CD1c-positive myeloid dendritic cell (primary cell): Measurements from ENCODE around the gene KCNQ2.

Source experiments
- DNase-seq: peaks from one replicate; pipeline ENCODE4 v3.0.0-alpha.2; 2016; ENCODE audit errors: extremely low spot score

The KCNQ2 gene

DNA sequence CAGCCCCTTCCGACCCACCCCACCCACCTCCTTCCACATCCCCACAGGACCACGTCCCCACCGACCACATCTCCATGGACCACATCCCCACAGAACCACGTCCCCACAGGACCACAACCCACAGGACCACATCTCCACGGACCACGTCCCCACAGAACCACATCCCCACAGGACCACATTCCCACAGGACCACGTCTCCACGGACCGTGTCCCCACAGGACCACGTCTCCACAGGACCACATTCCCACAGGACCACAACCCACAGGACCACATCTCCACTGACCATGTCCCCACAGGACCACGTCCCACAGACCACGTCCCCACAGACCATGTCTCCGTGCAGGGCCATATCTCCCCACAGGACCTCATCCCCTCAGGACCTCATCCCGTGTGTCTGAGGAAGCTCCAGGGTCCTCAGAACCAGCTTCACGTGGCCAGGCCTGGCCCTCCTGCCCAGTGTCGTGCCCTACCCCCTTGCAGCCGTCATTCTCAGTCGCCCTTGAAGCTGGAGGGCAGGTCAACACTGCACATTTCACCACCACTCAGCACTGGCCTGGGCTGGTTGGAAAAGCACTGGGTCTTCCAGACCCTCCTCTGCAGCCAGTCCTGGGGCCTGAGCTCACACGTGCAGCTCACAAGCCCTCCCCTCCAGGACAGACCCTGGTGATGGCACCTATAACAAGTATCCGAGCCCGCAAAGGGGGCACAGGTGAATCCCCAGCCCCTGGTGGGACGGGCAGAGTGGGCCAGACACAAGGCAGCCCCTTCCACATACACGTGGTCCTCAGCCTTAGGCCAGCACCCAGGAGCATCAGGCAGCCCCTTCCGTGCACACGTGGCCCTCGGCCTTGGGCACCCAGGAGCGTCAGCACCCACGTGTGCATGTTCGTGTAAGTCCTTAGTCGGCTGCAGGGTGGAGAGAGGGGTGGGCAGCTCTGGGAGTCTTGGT is 115.2 kb downstream of the KCNQ2 start:
- DNase-seq, result no peak

DNA sequence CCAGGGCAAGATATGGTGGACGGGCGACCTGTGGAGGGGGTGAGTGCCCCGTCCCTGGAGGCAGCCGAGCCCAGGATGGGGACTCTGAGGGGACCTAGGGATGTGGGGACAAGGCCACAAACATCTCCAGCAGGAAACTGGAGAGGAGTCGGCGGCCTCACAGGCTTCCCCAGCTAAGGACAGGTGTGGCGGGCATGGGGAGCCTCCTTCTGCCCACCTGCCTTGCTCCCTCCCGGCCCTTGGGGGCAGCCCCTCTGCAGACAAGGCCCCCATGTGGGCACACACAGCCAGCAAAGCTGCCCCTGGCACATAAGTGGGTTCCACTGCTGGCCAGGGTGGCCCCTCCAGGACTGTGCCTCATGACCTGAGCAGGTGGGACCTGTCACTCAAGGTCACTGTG is 115.9 kb downstream of the KCNQ2 start:
- DNase-seq, result no peak

DNA sequence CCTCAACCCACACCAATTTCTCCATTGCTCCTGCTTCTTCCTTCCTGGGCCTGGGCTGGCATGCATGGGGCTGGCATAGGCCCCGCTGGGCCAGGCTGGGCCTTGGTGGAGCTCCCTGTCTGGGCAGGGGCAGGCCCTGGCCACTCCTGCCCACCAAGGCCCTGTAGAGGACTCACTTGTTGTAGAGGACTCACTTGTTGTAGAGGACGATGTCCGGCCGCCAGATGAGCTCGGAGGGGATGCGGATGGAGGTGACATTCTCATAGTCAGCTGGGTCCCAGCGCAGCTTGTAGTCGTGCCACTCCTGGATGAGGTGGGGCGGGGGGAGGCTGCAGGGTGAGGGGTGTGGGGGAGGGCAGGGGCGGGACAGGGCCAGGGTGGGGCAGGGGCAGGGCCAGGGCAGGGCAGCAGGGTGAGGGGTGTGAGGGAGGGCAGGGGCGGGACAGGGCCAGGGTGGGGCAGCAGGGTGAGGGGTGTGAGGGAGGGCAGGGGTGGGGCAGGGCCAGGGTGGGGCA is 116.6 kb downstream of the KCNQ2 start:
- no peak for DNase-seq

DNA sequence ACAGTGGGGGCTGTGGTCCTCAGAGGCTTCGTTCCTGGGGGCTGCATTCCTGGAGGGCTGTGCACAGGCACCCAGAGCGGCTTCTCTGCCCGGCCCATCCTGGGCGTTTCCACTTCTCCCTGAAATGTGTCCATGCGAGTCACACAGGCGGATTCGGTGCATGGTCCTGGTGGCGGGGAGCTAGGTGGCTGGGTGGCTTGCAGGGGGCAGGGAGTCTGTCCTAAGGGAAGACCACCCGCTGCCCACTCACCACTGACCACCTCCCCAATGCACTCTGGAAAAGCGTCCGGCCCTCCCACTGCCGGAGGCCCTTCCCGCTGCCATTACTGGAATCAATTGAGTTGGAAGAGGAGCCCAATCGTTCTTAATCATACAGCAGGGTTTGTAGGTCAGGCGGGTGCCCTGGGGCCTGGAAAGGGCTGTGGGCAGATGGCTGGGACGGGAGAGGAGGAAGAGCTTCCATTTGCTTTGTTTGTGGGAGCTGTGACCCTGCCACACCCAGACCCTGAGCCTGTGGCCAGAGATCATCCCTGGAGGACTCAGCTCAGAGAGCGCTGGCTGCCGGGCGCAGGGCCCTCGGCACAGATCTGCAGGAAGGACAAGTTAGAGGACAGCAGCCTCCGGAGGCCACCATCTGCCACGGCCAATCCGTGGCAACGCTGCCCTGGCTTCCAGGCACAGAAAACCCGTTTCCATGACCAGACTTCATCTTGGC is 117.7 kb downstream of the KCNQ2 start:
- no peak for DNase-seq

DNA sequence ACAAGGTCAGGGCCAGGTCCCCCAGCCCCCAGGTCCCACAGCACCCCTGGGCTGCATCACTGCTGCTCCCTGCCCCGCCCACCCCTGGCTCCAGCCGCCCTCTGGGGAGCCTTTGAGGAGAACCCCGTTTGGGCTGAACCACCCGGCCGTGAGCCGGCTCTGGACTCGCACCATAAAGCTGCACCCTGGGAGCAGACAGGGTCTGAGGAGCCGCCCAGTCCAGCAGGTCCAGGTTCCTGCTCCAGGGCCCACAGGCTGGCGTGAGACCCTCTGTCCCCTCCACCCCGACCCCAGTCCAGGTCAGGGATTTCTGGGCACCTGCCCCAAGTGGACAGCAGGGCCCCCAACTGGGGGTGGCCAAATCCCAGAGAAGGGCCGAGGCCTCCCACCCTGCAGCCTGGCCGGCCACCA is 119.6 kb downstream of the KCNQ2 start:
- no peak for DNase-seq

DNA sequence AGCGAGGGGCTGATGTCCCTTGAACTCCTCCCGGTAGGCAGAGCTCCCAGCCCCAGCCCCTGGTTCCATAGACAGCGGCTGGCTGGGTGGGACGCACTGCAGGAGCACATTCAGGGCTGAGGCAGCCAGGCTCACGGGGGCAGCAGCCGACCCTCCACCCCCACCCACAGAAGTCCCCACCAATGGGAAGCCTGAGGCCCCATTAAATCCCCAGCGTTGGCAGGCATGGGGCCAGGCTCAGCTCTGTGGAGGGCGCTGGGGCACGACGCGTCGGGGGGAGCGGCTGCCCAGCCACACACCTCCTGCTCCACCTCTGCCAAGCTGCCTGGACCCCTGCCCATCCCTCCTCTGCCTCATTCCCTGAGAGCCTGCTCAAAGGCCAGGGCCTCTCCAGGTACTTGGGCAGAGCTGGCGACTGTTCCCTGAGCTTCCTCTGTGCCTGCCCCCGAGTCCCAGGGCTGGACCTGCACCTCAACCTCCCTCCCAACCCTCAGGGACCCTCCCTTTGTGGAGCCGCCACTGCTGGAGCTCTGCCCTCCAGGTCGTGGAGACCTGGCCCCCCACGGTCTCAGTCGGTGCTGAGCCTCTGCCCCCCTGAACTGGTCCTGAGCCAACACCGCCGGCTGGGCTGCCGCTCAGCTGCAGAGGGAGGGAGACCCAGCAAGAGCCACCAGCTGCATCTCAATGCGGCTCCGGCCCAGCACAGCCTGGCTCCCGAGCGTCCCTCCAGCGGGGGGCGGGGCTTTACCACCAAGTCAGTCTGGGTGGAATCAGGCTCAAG is 120.5 kb downstream of the KCNQ2 start:
- no peak for DNase-seq

DNA sequence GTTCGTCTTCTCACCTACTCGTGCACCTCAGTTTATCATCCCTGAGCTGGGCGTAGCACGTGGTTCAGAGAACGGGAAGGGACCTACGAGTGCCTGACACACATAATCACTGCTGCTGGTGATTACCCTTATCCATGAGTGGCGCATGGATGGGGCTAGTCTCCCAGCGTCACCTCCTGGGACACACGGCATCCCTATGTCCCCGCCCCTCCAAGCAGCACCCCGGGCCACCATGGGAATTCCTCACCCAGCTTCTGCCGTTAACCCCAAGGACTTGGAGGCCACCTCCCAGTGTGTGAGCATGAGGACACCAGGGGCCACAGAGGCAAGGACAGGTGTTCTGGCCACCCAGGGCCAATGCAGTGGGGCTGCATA is 121.1 kb downstream of the KCNQ2 start:
- DNase-seq, result no peak

DNA sequence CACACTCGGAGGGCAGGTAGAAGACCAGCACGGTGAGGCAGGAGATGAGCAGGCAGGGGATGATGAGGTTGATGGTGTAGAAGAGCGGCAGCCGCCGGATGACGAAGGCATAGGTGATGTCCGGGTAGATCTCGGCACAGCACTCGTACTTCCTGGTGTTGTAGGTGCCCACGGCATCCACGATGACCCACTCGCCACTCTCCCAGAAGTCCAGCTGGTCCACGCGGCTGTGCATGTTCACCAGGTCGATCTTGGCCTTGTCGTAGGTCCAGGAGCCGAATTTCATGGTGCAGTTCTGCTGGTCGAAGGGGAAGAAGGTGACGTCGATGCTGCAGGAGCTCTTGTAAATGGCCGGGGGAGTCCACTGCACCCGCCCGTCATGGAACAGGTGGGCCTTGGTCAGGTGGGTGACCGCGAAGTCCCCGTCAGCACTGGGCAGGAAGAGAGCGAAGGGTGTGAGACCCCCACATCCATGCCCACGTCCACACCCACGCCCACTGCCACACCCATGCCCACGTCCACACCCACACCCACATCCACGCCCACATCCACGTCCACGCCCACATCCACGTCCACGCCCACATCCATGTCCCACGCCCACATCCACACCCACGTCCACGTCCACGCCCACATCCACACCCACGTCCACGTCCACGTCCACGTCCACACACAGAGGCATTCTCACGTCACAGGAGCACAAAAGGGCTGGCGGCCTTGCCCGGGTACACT is 121.7 kb downstream of the KCNQ2 start:
- DNase-seq, result no peak
